NCI-H1436 (cell line): ENCODE measurements around the gene EFCAB10.

Experiments
- DNase-seq: peaks from one replicate; lab custom pipeline; 2025; lab: John Stamatoyannopoulos, UW

The EFCAB10 gene, protein sequence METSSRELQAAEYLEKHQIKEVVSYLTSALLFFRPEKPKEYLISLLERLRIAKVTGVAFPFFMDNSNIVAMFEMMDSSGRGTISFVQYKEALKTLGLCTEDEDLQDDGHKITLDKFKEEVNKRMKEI

DNA sequence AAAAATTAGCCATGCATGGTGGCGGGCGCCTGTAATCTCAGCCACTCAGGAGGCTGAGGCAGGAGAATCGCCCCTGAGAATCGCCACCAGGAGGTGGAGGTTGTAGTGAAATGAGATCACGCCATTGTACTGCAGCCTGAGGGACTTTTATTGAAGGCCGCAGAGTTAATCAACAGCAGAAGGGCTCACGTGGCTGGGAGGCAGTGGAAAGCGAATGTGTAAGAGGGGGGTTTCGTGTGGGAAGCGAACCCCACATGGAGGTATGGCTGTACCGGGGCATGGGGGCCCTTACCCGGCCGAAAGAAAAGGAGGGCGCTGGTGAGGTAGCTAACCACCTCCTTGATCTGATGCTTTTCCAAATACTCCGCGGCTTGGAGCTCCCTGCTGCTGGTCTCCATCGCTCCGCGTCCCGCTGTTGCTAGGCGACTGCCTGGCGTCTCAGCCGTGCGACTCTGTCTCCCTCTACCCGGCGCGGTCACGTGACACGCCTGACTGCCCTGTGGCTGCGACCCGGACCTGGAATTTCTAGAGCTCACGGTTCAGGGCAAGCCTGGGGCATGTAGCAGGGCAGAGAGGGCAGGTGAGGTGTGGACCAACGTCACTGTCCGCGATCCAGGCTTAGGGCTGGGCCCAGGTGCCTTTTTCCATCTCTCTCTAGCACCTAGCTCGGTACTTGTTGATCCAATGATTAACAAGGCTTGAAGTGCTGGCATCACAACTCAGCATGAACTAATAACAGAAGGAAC is at the start of gene EFCAB10:
TSS of gene EFCAB10 (minus strand) at position 428 of the 746 bp plus-strand sequence. CDS start at position 398, 30 bp downstream.
- peak; percentile 80 for DNase-seq

DNA sequence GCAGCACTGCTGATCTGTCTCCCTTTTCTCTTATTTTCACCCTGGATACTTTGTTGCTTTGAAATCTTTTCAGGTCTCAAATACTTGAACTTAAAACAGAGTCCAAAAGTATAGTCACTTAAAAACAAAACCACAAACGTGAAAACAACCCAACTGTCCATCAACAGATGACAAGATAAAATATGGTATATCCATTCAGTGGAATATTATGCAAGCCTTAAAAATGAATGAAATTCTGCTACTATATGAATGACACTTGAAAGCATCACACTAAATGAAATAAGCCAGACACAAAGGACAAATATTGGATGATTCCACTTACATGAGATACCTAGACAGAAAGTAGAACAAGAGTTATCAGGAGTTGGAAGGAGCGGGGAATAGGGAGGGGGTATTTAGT is 44.7 kb upstream of the EFCAB10 start:
- DNase-seq: no peak

DNA sequence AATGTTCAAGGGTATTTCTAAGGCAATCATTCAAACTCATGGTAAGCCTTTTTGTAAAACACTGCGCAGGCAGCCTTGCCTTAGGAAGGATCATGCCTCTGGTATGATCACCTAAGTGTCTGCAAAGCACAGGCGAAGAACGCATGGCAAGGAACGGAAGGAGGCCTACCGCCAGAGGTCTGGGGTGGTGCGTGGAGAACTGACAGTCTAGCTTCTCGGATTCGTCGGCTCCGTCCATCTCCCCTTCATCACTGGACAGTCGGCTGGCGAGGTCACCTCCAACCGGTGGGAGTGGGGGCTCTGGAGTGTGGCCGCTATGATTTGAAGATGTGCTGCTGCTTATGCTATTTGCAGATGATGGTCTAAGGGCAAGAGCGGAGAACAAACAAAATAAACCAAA is 42.6 kb upstream of the EFCAB10 start:
- DNase-seq: no peak

DNA sequence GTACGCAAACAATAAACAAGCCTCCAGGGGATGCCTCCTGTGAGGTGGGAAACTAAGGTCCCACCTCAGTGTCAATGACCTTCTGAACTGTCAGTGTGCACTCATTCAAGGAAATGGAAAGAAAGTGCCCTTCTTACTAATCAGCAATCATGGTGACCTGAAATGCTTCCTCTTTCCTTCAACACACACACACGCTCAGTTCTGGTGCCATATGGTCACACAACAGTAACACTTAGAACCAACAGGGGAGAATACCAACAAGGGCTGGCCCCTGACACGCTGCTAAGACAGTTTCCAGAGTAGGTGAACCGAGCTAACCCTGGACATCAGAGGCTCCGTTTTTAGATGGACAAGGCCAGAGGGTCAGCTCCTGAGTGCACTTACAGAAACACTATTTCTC is 42.1 kb upstream of the EFCAB10 start:
- no peak for DNase-seq

DNA sequence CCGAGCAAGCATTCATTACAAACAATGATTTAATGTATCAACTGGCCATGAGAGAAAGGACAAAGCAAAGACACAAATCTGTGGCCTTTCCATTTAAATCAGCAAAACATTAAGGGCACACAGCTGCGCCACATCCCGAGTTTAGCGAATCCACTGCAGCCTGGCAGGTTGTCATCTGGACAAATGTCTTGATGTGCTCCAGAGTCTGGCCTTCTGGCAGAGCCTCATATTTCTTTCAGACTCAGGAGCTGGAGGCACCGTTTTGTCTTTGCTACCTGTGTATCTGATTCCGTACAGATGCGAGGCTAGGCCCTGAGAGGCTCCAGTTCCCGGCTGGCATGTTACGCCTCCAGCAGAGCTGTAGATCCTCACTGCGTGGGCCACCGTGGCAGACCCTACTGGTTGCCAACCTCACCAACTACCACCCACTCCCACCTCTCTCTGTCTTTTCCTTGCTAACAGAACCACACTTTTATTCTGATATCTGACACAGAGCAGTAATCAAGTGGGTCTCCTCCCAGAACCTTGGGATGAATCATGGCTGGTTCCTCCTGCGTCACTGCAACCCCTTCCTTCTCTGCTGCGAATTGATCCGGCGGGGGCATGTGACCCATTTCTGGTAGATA is 40.9 kb upstream of the EFCAB10 start:
- DNase-seq: no peak

DNA sequence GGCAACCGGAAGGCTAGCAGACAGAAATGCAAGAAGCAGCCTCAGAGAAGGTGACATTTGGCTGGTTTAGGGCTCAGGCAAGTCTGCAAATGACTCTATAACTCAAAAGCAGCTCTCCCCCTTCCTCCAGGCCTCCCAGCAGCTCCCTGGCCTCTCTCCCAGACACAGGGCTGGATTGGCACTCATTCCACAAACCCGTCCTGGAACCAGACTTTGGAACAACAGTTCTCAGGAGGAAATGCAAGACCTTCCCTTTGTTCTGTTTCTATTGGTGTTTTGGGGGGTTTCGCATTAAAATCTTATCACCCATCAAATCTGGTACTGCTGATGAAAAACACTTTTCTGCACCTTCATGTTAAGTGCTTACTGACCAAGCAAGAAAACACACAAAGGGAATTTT is 40.3 kb upstream of the EFCAB10 start:
- DNase-seq: no peak

DNA sequence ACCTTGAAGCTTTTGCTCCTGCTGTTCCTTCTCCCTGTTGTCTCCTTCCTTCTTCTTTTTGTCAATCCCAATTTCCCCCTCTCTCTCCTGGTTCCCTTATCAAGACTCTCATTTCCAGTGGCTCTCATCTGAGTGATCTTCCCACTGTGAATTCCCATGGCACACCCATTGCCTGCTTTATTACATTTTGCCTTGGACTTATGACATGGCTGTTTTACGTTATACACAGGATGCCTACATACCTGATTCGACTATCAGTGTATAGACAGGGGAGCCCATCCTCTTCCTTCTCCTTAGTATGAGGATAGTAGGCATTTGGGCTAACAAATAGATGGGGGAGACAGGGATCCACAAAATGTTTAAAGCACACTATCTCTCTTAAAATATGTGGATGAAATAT is 39.9 kb upstream of the EFCAB10 start:
- DNase-seq: no peak

DNA sequence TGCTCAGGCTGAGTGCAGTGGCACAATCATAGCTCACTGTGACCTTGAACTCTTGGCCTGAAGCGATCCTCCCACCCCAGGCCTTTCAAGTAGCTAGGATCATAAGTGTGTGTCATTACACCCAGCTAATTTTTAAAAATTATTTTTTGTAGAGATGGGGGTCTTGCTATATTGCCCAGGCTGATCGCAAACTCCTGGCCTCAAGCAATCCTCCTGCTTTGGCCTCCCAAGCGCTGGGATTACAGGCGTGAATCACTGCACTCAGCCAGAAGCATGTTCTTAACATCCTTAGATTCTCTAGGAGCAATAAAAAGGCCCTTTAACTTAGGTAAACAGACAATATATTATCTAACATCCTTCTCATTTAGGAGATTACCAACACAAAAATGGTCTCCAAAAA is 38.3 kb upstream of the EFCAB10 start:
- no peak for DNase-seq

DNA sequence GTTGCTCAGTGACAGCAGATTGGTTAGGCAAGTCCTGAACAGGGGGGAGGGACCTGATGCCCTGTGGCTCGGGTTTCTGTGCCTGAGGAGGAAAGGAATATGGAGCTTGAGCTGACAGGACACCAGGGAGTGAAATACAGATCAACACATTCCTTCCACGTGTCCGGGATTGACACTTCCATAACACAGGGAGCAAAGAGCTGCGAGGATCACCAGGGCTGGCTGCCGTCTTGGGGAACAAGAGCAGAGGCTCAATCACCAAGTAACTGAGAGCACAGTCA is 36.7 kb upstream of the EFCAB10 start:
- no peak for DNase-seq

DNA sequence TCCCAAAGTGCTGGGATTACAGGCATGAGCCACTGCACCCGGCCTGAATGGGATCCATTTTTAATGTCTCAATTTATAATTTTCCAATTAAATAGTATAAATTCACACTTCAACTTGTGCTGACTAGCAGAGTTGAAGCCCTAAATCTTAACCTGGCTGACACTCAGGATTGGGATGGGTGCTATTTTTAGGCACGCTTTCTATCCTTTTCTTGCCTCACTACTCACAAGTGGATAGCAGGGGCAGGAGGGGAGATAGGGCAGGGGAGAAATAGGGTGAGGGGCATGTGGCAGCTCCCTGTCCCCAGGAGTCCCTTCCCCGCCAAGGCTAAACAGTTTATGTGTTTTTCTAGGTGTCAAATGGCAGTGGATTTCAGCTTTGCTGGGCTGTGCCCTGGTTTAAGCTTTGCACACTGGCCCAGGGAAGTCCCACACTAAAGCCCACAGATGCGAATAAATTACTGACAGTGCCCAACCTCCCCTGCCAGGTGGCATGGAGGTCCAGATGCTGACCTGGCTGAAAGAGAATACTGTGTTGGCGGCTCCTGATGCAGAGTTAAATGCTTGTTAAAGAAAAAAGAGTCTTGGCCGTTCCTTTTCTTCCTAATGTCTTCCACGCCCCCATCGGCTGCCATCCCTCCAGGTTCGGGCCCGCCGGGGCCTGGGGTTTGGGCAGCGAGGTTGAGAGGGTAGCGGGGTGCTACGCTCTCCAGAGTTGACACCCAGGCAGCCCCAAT is 36.2 kb upstream of the EFCAB10 start:
- no peak for DNase-seq

DNA sequence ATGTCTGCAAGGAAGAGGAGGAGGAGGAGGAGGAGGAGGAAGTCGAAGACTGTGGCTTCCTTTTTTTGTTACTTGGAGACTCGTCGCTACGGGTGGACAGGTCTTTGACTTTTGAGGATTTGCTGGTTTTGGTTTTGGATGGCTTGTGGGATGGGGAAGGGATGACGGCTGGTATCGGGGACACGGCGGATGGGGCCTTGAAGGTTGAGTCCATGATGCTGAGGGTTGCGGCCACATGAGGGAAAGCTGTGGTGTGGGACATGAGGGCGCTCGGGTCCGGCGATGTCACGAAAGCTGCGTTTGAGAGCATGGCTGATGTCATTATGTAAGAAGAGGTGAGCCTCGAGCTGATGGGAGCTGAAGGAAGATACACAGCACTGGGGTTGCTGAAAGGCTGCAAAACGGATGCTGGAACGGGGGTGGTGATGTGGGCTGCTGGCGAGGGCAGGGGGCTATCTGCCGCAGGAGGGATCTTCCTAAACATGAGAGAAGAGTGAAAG is 33.1 kb upstream of the EFCAB10 start:
- DNase-seq: no peak

DNA sequence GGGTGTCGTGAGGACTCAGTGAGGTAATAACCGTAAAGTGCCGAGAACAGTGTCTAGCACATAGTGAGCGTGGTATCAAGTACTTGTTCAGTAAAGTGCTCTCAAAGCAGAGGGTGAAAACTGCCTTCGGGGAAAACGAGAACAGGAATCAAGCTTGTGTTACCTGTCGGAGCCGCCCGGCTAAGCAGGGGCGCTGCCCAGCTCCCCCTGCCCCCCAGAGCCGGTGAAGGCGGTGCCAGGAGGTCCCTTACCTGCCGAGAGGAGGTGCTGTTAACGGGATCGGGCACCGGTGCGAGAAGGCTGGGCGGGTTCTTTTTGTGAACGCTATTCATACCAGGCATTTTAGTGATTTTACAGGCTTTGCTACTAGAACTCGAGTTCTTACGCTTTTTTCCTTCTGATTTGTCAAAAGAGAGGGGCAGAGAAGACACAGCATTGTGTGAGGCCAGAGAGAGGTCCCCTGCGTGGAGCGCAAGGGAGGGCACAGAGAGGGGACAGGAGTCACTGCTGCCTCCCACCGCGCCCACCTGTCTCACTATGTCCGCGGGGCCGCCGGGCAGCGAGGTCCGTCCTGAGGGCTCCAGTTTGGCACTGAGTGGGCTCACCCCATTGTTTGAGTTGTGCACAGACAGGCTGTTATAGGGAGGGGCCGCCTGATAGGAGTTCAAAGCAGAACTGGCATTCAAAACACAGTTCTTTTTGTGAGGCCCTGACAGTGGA is 32.5 kb upstream of the EFCAB10 start:
- DNase-seq: no peak

DNA sequence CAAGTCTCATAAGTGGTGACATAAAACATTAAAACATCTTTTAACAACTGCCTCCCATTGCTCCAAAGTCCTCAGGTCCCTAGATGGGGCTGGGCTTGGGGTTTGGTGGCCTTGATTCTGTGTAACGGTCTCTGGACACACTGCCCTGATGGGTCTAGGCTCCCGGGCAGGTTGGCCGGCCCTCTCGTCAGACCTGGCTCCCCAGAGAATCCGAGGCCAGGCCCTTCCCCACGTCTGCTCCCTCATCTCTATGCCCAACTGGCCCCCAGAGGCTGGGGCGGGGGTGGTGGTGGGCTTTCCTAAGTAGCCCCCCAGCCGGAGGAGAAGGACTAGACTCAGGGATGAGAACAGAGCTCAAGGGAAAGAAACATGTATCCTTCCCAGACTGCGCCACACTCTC is 31.5 kb upstream of the EFCAB10 start:
- DNase-seq: no peak

DNA sequence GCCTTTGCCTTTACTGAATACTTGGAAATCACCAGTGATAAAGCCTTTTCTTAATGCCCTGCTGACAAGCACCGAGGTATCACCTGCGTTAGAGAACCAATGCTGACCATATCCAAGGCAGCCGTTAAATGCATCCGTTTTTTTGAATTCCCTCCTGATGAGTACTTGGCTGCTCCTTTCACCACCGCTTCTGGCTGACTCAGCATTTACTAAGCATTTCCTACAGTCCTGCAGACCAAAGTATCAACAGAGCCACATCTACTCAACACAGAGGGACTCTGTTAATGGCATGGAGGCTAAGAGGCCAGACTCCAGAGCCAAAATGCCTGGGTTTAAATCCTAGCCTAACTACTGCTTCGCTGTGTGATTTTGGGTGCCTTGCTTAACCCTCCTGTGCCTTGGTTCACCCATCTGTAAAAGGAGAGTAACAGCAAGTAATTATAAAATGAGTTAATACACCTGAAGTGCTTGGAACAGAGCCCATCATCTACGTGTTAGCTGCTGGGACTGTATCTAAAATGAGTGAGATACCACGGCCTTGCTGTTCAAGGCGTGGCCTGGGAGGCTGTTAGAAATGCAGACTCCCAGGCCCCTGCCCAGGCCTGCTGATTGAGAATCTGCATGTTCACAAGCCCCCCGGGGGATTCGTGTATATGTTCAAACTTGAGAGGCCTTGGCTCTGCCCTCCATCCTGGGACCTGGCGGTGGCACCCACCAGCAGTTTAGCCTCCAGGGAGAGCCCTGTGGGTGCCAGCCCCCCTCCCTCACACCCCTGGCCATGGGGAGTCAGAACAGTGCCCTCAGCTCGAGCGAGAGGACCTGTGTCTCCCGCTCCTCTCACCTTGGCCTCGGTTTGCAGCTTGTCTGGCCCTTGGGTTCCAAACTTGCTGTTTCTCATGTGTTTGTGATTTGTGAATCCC is 30.8 kb upstream of the EFCAB10 start:
- DNase-seq: no peak

DNA sequence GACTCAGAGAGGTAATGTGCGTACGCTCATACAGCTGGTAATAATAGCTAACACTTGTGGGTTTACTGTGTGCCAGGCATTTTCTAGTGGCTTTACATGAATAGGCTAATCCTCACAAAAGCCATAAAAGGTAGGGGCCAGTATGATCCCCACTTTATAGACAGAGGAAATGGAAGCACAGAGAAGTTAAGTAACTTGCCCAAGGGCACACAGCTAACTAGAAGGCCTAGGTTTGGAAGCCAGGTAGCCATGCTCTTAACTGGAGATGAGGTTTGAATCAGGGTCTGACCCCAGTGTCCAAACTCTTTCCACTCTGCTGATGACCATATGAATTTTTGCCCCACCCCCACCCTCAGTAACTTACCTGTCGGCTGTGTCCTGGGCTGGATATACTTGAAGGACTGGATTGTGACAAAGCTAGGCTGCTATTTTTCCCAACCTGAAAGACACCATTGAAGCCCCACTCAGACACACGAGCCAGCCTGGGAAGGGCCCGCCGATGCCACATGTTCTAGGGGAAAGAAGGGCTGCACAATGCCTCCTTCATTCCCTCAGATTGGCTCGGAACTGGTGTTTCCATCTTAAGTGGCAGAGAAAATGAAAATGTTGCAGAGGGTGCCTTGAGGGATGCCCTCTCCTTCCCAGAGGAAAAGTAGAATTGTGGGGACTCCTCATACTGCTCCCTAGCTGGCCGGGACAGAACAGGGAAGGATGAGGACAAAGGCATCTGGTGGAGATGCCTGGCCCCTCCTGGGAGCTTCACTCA is 29.1 kb upstream of the EFCAB10 start:
- DNase-seq: no peak

DNA sequence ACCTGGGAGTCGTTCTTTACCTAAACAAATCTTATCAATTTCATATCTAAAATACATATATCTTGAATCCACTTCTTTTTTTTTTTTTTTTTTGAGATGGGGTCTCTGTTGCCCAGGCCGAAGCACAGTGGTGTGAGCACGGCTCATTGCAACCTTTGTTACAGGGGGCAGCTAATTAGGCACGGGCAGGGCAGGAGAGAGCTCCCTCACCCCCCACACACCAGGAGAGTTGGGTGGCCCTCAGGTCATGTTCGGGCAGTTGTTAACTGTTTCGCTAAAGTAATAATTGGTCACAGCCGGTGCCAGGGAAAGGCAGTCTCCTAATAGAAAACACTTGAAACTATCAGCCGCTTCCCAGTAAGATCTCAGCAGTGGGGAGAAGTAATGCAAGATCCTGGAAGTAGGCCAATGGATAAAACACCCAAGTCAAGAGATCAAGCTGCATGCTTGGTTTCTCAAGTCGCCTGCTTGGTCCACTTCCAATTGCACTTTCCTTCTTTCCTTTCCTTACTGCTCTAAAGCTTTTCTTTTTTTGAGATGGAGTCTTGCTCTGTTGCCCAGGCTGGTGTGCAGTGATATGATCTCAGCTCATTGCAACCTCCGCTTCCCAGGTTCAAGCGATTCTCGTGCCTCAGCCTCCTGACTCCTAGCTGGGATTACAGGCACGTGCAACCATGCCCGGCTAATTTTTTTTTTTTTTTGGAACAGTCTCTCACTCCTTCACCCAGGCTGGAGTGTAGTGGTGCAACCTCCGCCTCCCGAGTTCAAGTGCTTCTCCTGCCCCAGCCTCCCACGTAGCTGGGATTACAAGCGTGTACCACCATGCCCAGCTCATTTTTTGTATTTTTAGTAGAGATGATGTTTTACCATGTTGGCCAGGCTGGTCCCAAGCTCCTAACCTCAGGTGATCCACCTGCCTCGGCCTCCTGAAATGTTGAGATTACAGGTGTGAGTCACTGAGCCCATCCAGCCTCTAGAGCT is 21.3 kb upstream of the EFCAB10 start:
- no peak for DNase-seq

DNA sequence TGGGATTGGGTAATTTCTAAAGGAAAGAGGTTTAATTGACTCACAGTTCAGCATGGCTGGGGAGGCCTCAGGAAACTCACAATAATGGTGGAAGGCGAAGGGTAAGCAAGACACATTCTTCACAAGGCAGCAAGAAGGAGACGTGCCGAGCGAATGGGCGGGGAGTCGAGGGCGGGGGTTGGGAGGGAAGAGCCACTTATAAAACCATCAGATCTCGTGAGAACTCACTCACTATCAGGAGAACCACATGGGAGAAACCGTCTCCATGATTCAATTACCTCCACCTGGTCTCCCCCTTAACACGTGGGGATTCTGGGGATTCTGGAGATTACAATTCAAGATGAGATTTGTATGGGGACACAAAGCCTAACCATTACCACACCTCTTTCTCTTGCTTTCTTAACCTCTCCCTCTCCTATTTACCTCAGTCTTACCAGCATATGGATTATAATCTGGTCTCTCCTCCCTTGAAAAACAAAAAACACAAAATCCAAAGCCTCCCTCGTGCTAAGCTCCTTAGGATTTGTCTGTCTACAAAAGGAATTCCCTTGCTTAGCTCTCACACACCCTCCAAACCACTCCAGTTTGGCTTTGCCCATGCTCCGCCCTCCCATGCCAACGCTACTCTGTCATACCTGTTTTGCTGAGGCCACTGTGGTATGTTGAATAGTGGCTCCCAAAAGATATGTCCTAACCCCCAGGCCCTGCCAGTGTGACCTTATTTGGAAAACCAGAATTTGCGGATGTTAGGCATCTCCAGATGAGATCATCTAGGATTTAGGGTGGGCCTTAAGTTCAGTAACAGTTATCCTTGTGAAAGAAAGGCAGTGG is 19.6 kb upstream of the EFCAB10 start:
- DNase-seq: no peak

DNA sequence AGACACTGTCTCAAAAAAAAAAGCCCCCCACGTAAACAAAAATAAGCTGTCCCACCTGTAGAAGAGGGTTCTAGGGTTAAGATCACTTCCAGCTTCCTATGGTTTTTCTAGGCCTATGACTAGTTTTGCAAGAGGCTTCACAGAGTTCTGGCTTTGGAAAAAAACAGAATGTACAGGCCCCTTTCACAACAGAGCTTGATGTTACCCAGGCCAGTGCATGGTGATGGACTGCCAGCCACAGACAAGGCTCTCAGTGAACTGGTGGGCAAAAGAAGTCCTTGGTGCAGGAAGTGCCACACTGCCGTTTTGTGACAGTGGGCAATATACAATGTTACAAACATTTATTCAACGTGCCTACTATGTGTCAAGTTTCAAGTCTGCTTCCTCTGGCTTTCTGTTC is 18.3 kb upstream of the EFCAB10 start:
- DNase-seq: no peak
